SK-N-SH treated with all-trans-retinoic acid at 6 μM for 48 hours (cell line): ENCODE data around the gene RALGPS1.

Source experiments
- ATAC-seq: fragments of 200-7000 bp; cut with Tn5 transposase; 3 replicates; pipeline ENCODE4 v1.9.1; 2020; ENCODE audit warnings: mild to moderate bottlenecking, moderate library complexity
- ARNTL ChIP-seq: fragments of 450-650 bp; formaldehyde crosslinking; IDR thresholded peaks from 2 replicates; pipeline ENCODE4 v1.5.0; 2020; ENCODE audit warnings: low read depth, mild to moderate bottlenecking, moderate library complexity, borderline replicate concordance
- BACH2 ChIP-seq: fragments of 250-450 bp; sonication (Bioruptor Pico); IDR thresholded peaks from 2 replicates; pipeline ENCODE4 v1.9.0; 2021; ENCODE audit warnings: mild to moderate bottlenecking, borderline replicate concordance
- CREB5 ChIP-seq: fragments of 250-450 bp; sonication (Bioruptor Pico); IDR thresholded peaks from 2 replicates; pipeline ENCODE4 v1.5.1; 2020; ENCODE audit warnings: low read depth, mild to moderate bottlenecking, moderate library complexity
- CSDC2 ChIP-seq: fragments of 250-450 bp; sonication (Bioruptor Pico); IDR thresholded peaks from 2 replicates; pipeline ENCODE4 v1.5.0; 2020; ENCODE audit warnings: mild to moderate bottlenecking, moderate library complexity
- CSRNP3 ChIP-seq: fragments of 250-450 bp; sonication (Bioruptor Pico); IDR thresholded peaks from 2 replicates; pipeline ENCODE4 v1.5.1; 2021; ENCODE audit warnings: mild to moderate bottlenecking, moderate library complexity
- ESRRG ChIP-seq: fragments of 250-450 bp; sonication (Bioruptor Pico); IDR thresholded peaks from 2 replicates; pipeline ENCODE4 v1.6.1; 2021; ENCODE audit warnings: mild to moderate bottlenecking
- GLIS3 ChIP-seq: fragments of 250-450 bp; sonication (Bioruptor Pico); IDR thresholded peaks from 2 replicates; pipeline ENCODE4 v1.5.0; 2020; ENCODE audit warnings: mild to moderate bottlenecking, moderate library complexity
- OSR1 ChIP-seq: fragments of 250-450 bp; sonication (Bioruptor Pico); IDR thresholded peaks from 2 replicates; pipeline ENCODE4 v1.8.0; 2022; ENCODE audit warnings: moderate library complexity, mild to moderate bottlenecking, inconsistent platforms
- PATZ1 ChIP-seq: fragments of 250-450 bp; sonication (Bioruptor Pico); IDR thresholded peaks from 2 replicates; pipeline ENCODE4 v1.8.0; 2020; ENCODE audit warnings: mild to moderate bottlenecking, moderate library complexity, borderline replicate concordance
- POU6F1 ChIP-seq: fragments of 250-450 bp; sonication (Bioruptor Pico); IDR thresholded peaks from 2 replicates; pipeline ENCODE4 v1.8.0; 2021; ENCODE audit warnings: low read depth, mild to moderate bottlenecking, moderate library complexity, borderline replicate concordance
- PPARA ChIP-seq: fragments of 250-450 bp; sonication (Bioruptor Pico); IDR thresholded peaks from 2 replicates; pipeline ENCODE4 v1.5.0; 2020; ENCODE audit warnings: mild to moderate bottlenecking, borderline replicate concordance
- SNAI2 ChIP-seq: fragments of 250-450 bp; sonication (Bioruptor Pico); IDR thresholded peaks from 2 replicates; pipeline ENCODE4 v1.5.0; 2020; ENCODE audit warnings: mild to moderate bottlenecking, moderate library complexity
- TOX ChIP-seq: fragments of 250-450 bp; sonication (Bioruptor Pico); IDR thresholded peaks from 2 replicates; pipeline ENCODE4 v1.8.0; 2021; ENCODE audit warnings: mild to moderate bottlenecking, moderate library complexity, borderline replicate concordance
- TSHZ2 ChIP-seq: fragments of 250-450 bp; sonication (Bioruptor Pico); IDR thresholded peaks from 2 replicates; pipeline ENCODE4 v1.5.0; 2020; ENCODE audit warnings: mild to moderate bottlenecking, moderate library complexity
- ZC3H10 ChIP-seq: fragments of 250-450 bp; sonication (Bioruptor Pico); IDR thresholded peaks from 2 replicates; pipeline ENCODE4 v1.5.1; 2021; ENCODE audit warnings: mild to moderate bottlenecking, moderate library complexity
- ZFP3 ChIP-seq: fragments of 250-450 bp; sonication (Bioruptor Pico); IDR thresholded peaks from 2 replicates; pipeline ENCODE4 v1.5.0; 2020; ENCODE audit warnings: mild to moderate bottlenecking, moderate library complexity
- ZFP30 ChIP-seq: fragments of 450-650 bp; formaldehyde crosslinking; IDR thresholded peaks from 2 replicates; pipeline ENCODE4 v1.5.0; 2022; ENCODE audit warnings: mild to moderate bottlenecking, moderate library complexity
- ZNF565 ChIP-seq: fragments of 450-650 bp; formaldehyde crosslinking; conservative IDR thresholded peaks from 2 replicates; pipeline ENCODE4 v1.5.0; 2020; ENCODE audit warnings: low read depth, mild to moderate bottlenecking, moderate library complexity
- ZNF70 ChIP-seq: fragments of 450-650 bp; formaldehyde crosslinking; IDR thresholded peaks from 2 replicates; pipeline ENCODE4 v1.5.0; 2020; ENCODE audit warnings: mild to moderate bottlenecking, moderate library complexity
- ZNF8 ChIP-seq: fragments of 450-650 bp; formaldehyde crosslinking; IDR thresholded peaks from 2 replicates; pipeline ENCODE4 v1.5.0; 2020; ENCODE audit warnings: mild to moderate bottlenecking, moderate library complexity

RALGPS1 gene

GRCh38 chr9:126879288-126879687 lies 35.3 kb upstream of the RALGPS1 start:
- no peak for TF ChIP-seq ZFP3 (CRISPR knock-in tag)
- TF ChIP-seq ZNF70 (CRISPR knock-in tag), result no peak
- TF ChIP-seq ZNF8 (CRISPR knock-in tag), result no peak
- no peak for TF ChIP-seq POU6F1 (CRISPR knock-in tag)
- no peak for TF ChIP-seq PATZ1 (CRISPR knock-in tag)
- no peak for TF ChIP-seq CREB5 (CRISPR knock-in tag)
- no peak for TF ChIP-seq GLIS3
- no peak for TF ChIP-seq TOX (CRISPR knock-in tag)
- no peak for TF ChIP-seq SNAI2 (CRISPR knock-in tag)
- TF ChIP-seq CSDC2 (CRISPR knock-in tag), result no peak
- no peak for TF ChIP-seq ARNTL (CRISPR knock-in tag)
- TF ChIP-seq ESRRG (CRISPR knock-in tag), result no peak
- TF ChIP-seq TSHZ2 (CRISPR knock-in tag), result no peak
- ATAC-seq, result no peak

GRCh38 chr9:126880226-126880946 lies 34.2 kb upstream of the RALGPS1 start:
- TF ChIP-seq PPARA (CRISPR knock-in tag) (no peak), ZC3H10 (no peak), ZNF70 (CRISPR knock-in tag) (no peak), CSRNP3 (CRISPR knock-in tag) (no peak), ZFP3 (CRISPR knock-in tag) (no peak), ZFP30 (CRISPR knock-in tag) (no peak), SNAI2 (CRISPR knock-in tag) (no peak), GLIS3 (no peak), OSR1 (CRISPR knock-in tag) (no peak)
- ATAC-seq, result no peak

- no peak for TF ChIP-seq ZFP30 (CRISPR knock-in tag)
- no peak for TF ChIP-seq ZC3H10
- TF ChIP-seq PPARA (CRISPR knock-in tag), result no peak
- TF ChIP-seq BACH2 (CRISPR knock-in tag), result no peak
- TF ChIP-seq ZNF70 (CRISPR knock-in tag), result no peak
- TF ChIP-seq ZNF565 (CRISPR knock-in tag), result no peak
These were observed 33.6 kb upstream of the RALGPS1 start for GRCh38 chr9:126880947-126881332.

More at GRCh38 chr9:126880947-126881332, 33.6 kb upstream of the RALGPS1 start:
- ATAC-seq, result no peak
